Activated CD4-positive, alpha-beta T cell treated with anti-CD3 and anti-CD28 coated beads, Interleukin-2, amount 50 U/mL, for 1 hour (primary cell): Measurements from ENCODE around the gene CT47B1.
"Not testable (repeated sequence)": the region's sequence is repeated elsewhere in the genome, so short reads cannot be mapped to it uniquely, and the experiment has no call there.

Experiments
- DNase-seq: peaks from one replicate; pipeline ENCODE4 v3.0.0-alpha.2; 2020

The CT47B1 gene

DNA sequence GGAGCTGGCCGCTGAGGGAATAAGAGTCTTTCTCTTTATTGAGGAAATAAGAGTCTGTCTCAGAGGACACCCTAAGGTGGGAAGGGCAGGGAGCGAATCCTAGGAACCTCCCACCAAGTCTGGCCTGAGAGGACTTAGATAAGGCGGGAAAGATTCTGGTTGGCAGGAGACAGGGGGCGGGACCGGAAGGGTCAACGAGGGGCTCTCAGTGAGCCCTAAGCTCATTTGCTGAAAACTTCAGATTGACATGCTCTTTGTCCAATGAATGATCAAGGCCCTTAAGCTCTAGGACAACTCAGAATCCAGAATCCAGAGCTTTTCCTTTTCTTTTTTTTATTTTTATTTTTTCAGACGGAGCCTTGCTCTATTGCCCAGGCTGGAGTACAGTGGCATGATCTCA, at the start of gene CT47B1:
TSS of gene CT47B1 (minus strand) at position 101 of the 400 bp plus-strand sequence. CDS start 196 bp downstream, outside the sequence.
- not testable (repeated sequence) for DNase-seq

DNA sequence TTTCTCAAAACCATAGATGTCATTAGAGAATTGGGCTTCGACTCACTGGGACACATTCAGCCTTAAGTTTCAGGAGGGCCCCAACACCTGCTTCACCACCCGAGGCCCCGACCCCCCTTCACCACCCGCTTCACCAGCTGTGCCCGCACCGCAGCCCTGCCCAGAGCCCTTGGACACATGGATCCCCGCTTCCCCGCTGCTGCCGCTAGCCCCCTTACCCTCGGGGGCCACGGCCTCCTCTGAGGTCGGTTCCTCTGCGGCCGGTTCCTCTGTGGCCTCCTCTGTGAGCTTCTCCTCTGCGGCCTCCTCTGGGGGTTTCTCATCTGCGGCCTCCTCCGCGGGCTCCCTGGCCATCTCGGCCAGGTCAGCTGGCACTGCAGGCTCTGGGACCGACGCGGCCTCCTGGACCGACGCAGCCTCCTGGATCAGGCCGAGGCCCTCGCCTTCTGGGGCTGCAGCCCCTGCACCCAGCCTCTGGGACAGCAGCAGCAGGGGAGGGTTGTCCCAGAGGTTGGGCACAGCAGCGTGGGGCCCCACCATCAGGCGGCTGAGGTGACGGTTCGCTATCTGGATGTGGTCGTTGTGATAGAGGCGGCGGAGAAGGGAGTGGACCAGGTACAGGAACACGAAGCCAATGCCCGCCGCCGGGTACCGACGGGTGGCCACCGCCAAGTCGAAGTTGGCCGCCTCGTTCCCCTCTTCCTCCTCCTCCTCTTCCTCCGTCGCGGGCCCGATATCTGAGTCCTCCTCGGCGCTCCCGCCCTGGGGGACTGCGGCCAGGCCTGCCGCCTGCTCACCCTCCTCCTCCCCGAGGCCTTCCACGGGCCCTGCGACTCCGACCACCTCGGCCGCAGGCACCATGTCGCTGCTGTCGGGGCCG, 748 bp downstream of the CT47B1 start:
- no peak for DNase-seq

DNA sequence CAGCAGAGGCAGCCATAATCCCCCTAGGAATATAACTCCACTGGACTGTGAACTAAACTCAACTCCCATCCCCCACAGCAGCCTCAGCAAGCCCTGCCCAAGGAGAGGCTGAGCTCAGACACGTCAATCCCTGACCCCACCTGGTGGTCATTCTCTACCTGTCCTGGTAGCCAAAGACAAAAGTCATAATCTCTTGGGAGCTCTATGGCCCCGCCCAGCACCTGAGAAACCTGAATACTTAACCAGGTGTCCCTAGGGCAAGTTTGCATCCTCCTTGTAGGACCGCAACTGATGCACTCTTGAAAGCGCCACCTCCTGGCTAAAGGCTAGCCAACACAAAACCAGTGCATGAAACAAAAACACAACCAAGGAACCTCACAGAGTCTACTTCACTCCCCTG, 18.4 kb downstream of the CT47B1 start:
- DNase-seq: no peak

DNA sequence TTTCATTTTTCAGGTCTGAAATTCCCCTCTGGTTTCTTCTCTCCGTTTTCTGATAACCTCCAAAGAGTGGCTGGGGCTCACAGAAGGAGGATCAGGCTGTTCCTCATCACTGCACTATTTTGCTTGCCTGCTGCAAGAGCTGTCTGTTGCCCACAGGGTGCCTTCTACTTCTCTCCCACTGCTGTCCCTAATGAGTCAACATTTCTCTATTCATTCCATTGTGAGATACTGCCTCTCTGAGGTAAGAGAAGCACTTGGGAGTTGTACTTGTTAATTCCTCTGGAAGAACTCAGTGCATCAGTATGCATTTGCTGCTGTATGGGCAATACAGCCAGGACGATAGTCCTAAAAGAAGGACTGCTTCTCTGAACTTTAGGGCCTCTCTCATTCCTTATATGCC, 34.8 kb downstream of the CT47B1 start:
- no peak for DNase-seq

DNA sequence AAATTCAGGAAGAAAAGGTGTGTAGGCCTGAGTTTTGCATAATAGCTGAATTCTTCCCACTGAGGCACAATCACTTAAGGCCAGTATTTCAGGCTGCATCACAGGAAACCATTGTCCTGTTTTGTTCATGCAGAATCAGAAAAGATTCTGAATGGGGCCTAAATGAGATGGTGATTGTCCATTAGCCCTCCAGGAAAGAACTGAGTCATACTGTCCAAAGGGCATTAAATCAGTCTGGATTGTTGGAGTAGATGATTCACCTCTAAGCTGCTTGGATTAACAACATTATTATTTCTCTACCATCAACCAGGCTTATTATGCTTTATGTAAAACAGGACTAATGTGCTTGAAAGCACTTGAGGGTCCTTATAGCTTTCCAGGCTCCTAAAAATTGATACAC, 36.2 kb downstream of the CT47B1 start:
- DNase-seq: no peak

DNA sequence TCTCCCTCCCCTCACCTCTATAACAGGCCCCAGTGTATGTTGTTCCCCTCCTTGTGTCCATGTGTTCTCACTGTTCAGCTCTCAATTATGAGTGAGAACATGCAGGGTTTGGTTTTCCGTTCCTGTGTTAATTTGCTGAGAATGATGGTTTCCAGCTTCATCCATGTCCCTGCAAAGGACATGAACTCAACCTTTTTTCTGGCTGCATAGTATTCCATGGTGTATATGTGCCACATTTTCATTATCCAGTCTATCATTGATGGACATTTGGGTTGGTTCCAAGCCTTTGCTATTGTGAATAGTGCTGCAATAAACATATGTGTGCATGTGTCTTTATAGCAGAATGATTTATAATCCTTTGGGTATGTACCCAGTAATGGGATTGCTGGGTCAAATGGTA, 48.5 kb downstream of the CT47B1 start:
- DNase-seq: not testable (repeated sequence)

DNA sequence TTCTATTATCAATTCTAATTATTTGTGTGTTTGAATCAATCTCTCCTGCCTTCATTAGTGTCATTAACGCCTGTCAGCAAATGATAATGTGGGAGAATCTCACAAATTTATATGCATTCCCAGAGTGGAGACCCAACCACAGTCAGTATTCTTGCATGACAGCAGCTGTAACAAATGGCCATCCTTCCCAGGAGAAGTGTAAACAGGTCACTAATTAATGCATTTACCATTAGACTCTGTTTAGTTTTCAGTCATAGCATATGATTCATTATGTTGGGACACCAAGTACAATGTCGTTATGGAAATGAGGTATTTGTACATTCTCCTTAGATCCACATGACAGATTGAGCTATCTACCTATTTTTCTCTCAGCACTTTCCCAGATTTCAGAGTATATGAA, 50.5 kb downstream of the CT47B1 start:
- no peak for DNase-seq

DNA sequence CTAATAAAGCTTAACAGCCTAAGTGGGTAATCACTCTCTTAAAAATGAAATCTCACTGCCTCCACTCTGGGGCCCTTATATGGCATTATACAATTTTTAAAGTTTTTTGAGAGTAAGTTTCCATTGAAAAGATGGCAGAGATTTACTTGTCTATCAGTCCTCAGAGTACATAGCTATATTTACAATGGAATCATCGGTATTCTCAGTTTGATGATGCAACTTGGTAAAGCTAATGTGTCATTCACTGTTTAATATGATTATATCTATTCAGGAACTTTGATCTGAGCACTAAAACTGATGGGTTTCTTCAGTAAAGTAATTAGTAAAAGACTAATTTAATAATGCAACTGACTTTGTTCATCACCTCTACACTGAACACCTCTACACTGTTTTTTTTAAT, 51.6 kb downstream of the CT47B1 start:
- no peak for DNase-seq

DNA sequence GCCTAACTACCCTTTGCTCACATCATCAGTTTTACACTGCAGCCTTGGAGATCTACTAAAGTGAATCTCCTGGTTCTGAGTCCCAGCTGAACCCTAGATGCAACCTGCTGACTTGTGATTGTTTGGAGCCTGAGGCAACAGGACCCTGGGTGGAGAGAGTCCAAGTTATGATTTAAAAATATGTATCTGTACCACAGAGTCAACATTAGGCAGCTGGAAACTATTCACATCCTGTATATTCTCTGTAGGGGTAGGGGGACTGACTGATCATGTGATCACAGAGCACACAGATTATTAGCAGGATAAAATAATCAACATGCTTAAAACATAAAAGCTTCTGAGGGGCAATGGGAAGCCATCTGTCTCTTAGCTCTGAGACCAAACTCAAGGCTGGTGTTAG, 52.1 kb downstream of the CT47B1 start:
- no peak for DNase-seq
